Mesodermal cell (in vitro differentiated cells): Measurements from ENCODE around the gene SAMD7.

ENCODE experiments used
- H3K27ac ChIP-seq: 2 replicates; pipeline ENCODE4 v1.7.0; 2013; ENCODE audit warnings: mild to moderate bottlenecking, low read depth, low read length, moderate library complexity; ENCODE audit not compliant: severe bottlenecking
- H3K36me3 ChIP-seq: 2 replicates; pipeline ENCODE4 v1.7.1; 2013; ENCODE audit warnings: mild to moderate bottlenecking, low read length, moderate library complexity; ENCODE audit not compliant: control insufficient read depth, insufficient read depth
- H3K4me1 ChIP-seq: one replicate; pipeline ENCODE4 v1.7.1; 2013; ENCODE audit warnings: mild to moderate bottlenecking, low read length; ENCODE audit not compliant: insufficient read depth, control insufficient read depth, poor library complexity, severe bottlenecking
- H3K4me3 ChIP-seq: 2 replicates; pipeline ENCODE4 v1.7.0; 2013; ENCODE audit warnings: low read length, control low read depth, mild to moderate bottlenecking; ENCODE audit not compliant: insufficient read depth, poor library complexity, severe bottlenecking; ENCODE audit errors: extremely low read depth
- H3K9me3 ChIP-seq: 2 replicates; pipeline ENCODE4 v1.7.1; 2013; ENCODE audit warnings: mild to moderate bottlenecking, low read length, moderate library complexity; ENCODE audit not compliant: control insufficient read depth
- WGBS, 2 experiments: methylation state at CpG; one replicate each; pipeline ENCODE4 v1.1.5; 2013; ENCODE audit warnings: missing lambda C conversion rate in 2 of 2; ENCODE audit not compliant: insufficient coverage in 2 of 2; 5-methylcytosine and 5-hydroxymethylcytosine counted together

The SAMD7 gene

GRCh38 chr3:169907944-169908343, 3.4 kb upstream of the SAMD7 start:
- H3K27ac ChIP-seq, result no peak overlapping the region
- WGBS, 2 experiments, result 89 to 100% methylated on average over 4 of the region's 4 CpGs

GRCh38 chr3:169913323-169913722, 2.0 kb downstream of the SAMD7 start:
- Histone ChIP-seq H3K27ac (no peak overlapping the region), H3K4me3 (no peak overlapping the region), H3K9me3 (no peaks in the 10 kb centered on the region), H3K36me3 (no peaks in the 10 kb centered on the region), H3K4me1 (peaks cover 10% of the 10 kb centered on the region)
- WGBS, 2 experiments, result 85 to 93% methylated on average over 2 of the region's 3 CpGs

More at GRCh38 chr3:169907944-169908343, 3.4 kb upstream of the SAMD7 start:
- no peaks in the 10 kb centered on the region for H3K4me1 ChIP-seq
- H3K4me3 ChIP-seq, result no peak overlapping the region
- no peaks in the 10 kb centered on the region for H3K36me3 ChIP-seq
- no peaks in the 10 kb centered on the region for H3K9me3 ChIP-seq

GRCh38 chr3:169914321-169914720, 2.9 kb downstream of the SAMD7 start:
- no peaks in the 10 kb centered on the region for H3K36me3 ChIP-seq
- 100% methylated on average over 2 of the region's 2 CpGs for WGBS, 2 experiments
- no peak overlapping the region for H3K27ac ChIP-seq
- H3K4me1 ChIP-seq, result peaks cover 10% of the 10 kb centered on the region
- H3K4me3 ChIP-seq, result no peak overlapping the region
- no peaks in the 10 kb centered on the region for H3K9me3 ChIP-seq

- H3K27ac ChIP-seq, result no peak overlapping the region
- no peaks in the 10 kb centered on the region for H3K36me3 ChIP-seq
- WGBS, 2 experiments, result 69 to 77% methylated on average over 6 to 8 of the region's 8 CpGs
- H3K4me1 ChIP-seq, result no peaks in the 10 kb centered on the region
- H3K9me3 ChIP-seq, result no peaks in the 10 kb centered on the region
- no peak overlapping the region for H3K4me3 ChIP-seq
Measured at GRCh38 chr3:169923189-169923588, 11.8 kb downstream of the SAMD7 start.

- Histone ChIP-seq H3K36me3 (no peaks in the 10 kb centered on the region), H3K27ac (no peak overlapping the region), H3K4me3 (no peak overlapping the region), H3K9me3 (no peaks in the 10 kb centered on the region), H3K4me1 (no peaks in the 10 kb centered on the region)
- 89 to 100% methylated on average over 1 of the region's 1 CpG for WGBS, 2 experiments
Measured at GRCh38 chr3:169923831-169924230, 12.5 kb downstream of the SAMD7 start.

GRCh38 chr3:169929830-169930519, 18.6 kb downstream of the SAMD7 start:
- H3K9me3 ChIP-seq, result no peaks in the 10 kb centered on the region
- H3K27ac ChIP-seq, result no peak overlapping the region
- WGBS, 2 experiments, result 100% methylated on average over 2 of the region's 3 CpGs; no CpG with 5 or more reads in 1 of the 2 experiments
- H3K4me3 ChIP-seq, result no peak overlapping the region
- no peaks in the 10 kb centered on the region for H3K4me1 ChIP-seq
- no peaks in the 10 kb centered on the region for H3K36me3 ChIP-seq

- whole genome bisulfite sequencing, 2 experiments, result 90% methylated on average over 2 of the region's 3 CpGs; no CpG with 5 or more reads in 1 of the 2 experiments
- no peaks in the 10 kb centered on the region for H3K9me3 ChIP-seq
- no peak overlapping the region for H3K4me3 ChIP-seq
- H3K27ac ChIP-seq, result no peak overlapping the region
- no peaks in the 10 kb centered on the region for H3K36me3 ChIP-seq
- no peaks in the 10 kb centered on the region for H3K4me1 ChIP-seq
Measured at GRCh38 chr3:169930843-169931242, 19.5 kb downstream of the SAMD7 start.

GRCh38 chr3:169931747-169932520, 20.6 kb downstream of the SAMD7 start:
- no peak overlapping the region for H3K4me3 ChIP-seq
- no peaks in the 10 kb centered on the region for H3K9me3 ChIP-seq
- H3K4me1 ChIP-seq, result no peaks in the 10 kb centered on the region
- 82 to 87% methylated on average over 7 to 8 of the region's 14 CpGs for WGBS, 2 experiments
- no peak overlapping the region for H3K27ac ChIP-seq
- no peaks in the 10 kb centered on the region for H3K36me3 ChIP-seq

GRCh38 chr3:169939320-169939719, 27.9 kb downstream of the SAMD7 start:
- no peaks in the 10 kb centered on the region for H3K36me3 ChIP-seq
- WGBS, 2 experiments, result no CpG with 5 or more reads among the region's 1 CpG

GRCh38 chr3:169939751-169940150, 28.4 kb downstream of the SAMD7 start:
- Histone ChIP-seq H3K4me3 (no peak overlapping the region), H3K27ac (no peak overlapping the region), H3K4me1 (no peaks in the 10 kb centered on the region), H3K9me3 (no peaks in the 10 kb centered on the region), H3K36me3 (no peaks in the 10 kb centered on the region)
- 81 to 92% methylated on average over 4 to 5 of the region's 5 CpGs for WGBS, 2 experiments

More at GRCh38 chr3:169939320-169939719, 27.9 kb downstream of the SAMD7 start:
- Histone ChIP-seq H3K4me3 (no peak overlapping the region), H3K9me3 (no peaks in the 10 kb centered on the region), H3K27ac (no peak overlapping the region), H3K4me1 (no peaks in the 10 kb centered on the region)
